Activated T-cell treated with anti-CD3 and anti-CD28 coated beads for 4 hours (primary cell): ENCODE results near the gene ZMAT2.
"Not testable (repeated sequence)": the region's sequence is repeated elsewhere in the genome, so short reads cannot be mapped to it uniquely, and the experiment has no call there.

ENCODE experiments used
- DNase-seq: peaks from one replicate; pipeline ENCODE4 v3.0.0-alpha.2; 2020

Gene ZMAT2, protein sequence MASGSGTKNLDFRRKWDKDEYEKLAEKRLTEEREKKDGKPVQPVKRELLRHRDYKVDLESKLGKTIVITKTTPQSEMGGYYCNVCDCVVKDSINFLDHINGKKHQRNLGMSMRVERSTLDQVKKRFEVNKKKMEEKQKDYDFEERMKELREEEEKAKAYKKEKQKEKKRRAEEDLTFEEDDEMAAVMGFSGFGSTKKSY

DNA sequence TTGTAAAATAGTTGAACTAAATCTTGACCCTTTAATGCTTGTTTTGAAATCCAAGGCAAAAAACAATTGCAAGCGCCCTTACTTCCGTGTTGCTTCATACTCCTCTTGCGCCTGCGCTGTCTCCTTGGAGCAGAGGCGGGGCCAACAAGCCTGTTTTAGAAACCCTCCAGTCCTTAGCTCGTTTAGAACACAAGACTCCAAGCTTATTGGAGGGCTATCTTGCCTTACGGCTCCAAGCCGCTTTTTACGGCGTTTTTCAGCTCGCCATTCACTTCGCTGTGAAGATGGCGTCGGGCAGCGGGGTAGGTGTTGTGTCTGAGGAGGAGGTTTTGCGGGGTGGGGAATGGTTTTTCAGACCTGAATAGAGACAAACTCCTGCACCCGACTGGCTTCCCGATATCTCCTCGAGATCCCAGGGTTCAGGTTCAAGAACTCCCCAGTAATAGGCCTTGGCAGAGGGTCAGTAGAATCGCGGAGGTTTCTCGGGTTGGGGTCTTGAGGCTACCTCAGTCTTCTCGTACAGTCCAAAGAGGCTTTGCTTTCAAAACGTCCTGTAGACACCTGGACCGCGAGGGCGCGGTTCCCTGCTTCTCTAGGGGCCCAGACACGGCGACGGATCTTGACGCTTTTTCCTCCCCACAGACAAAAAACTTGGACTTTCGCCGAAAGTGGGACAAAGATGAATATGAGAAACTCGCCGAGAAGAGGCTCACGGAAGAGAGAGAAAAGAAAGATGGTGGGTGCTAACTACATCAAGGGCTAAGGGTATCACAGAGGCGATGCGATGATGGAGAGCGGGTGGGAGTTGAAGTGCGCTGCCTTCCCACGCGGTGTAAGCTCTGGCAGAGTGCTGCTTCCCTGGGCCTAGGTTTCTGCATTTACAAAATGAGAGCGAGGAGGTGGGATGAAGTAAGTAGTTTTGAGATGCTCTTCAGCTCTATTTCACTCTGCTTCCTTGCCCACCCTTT lies at the start of gene ZMAT2:
Gene ZMAT2, plus strand, starts transcription at position 271 of the 968 bp plus-strand sequence. Its CDS starts 14 bp downstream, at position 285.
- peak; percentile 89 for DNase-seq

DNA sequence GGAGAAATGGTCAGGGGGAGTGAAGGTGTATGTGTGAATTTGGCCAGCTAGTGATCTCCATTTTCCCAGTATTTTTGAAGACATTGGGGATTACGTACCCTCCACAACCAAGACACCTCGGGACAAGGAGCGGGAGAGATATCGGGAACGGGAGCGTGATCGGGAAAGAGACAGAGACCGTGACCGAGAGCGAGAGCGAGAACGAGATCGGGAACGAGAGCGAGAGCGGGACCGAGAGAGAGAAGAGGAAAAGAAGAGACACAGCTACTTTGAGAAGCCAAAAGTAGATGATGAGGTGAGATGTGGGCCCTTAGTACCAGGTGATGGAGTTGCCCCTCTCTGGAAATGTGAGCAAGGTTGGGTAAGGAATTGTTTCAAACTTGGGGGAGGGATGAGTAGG lies 41.4 kb upstream of the ZMAT2 start:
- DNase-seq: no peak

DNA sequence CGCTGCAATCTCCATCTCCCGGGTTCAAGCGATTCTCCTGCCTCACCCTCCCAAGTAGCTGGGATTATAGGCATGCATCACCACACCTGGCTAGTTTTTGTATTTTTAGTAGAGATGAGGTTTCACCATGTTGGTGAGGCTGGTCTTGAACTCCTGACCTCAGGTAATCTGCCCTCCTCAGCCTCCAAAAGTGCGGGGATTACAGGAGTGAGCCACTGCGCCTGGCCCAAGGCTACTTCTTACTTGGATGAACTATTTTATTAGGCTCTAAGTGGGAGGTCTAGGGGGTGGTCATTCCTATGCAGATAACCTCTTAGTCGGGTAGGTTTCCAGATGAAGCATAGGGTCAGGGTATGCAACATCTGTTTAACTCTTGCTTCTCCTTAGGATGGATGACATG lies 39.9 kb upstream of the ZMAT2 start:
- DNase-seq: not testable (repeated sequence)

DNA sequence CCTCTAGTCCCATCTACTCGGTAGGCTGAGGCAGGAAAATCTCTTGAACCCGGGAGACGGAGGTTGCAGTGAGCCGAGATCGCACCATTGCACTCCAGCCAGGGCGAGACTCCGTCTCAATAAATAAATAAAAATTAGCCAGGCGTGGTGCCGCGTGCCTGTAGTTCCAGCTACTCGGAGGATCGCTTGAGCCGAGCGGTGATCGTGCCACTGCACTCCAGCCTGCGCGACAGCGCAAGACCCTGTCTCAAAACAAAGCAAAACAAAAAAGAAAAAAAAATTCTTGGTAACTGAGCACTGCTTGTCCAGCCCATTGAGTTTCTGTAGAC lies 36.3 kb upstream of the ZMAT2 start:
- DNase-seq: no peak

DNA sequence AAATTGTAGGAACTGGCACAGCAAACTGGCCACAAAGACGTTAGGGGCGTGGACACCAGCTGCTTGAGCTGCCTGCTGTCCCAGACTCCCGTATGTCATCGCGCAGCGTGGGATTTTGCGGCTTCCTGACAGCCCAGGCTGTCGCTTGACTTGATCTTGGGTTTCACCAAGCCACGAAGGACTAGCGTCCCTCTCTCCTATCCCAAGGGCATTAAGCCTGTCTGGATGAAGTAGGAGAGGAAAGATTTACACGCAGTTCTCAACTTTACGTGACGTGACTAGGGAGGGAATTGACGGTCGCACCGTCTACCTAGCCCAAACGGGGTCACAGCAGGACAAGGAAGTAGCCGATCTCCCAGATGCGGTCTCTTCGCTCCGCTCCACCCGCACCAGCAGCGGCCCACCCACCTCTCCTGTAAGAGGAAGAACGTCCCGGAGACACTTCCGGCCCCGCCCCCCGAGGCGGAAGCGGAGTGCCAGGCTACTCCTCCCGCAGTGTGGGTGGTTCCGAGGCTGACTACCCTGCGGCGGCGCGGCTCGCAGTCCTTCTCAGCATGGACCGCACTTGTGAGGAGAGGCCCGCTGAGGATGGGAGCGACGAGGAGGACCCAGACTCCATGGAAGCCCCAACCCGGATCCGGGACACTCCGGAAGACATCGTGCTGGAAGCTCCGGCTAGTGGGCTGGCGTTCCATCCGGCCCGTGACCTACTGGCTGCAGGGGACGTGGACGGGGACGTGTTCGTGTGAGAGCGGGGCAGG lies 35.7 kb upstream of the ZMAT2 start, which contains the start of gene WDR55:
Gene WDR55, plus strand, starts transcription at position 546 of the 761 bp plus-strand sequence. Its CDS starts 9 bp downstream, at position 555.
- DNase-seq: peak; percentile 94

DNA sequence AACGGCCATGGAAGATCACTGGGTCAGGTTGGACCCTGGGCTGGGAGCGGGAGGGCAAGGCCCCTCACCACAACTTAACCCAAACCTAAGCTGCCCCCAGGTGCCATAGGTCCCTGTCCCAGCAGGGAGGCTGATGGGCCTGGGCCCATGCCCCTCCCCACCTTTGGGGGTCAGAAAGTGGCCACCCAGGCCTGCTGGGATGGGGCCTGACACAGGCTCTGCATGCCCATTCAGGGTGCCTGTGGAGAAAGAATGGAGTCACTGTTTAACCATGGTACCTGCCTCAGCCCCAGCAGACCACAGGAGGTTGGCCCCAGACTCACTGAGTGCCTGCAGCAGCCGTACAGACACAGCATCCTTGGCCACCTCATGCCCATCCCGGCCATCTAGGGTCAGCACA lies 29.2 kb upstream of the ZMAT2 start:
- not testable (repeated sequence) for DNase-seq

DNA sequence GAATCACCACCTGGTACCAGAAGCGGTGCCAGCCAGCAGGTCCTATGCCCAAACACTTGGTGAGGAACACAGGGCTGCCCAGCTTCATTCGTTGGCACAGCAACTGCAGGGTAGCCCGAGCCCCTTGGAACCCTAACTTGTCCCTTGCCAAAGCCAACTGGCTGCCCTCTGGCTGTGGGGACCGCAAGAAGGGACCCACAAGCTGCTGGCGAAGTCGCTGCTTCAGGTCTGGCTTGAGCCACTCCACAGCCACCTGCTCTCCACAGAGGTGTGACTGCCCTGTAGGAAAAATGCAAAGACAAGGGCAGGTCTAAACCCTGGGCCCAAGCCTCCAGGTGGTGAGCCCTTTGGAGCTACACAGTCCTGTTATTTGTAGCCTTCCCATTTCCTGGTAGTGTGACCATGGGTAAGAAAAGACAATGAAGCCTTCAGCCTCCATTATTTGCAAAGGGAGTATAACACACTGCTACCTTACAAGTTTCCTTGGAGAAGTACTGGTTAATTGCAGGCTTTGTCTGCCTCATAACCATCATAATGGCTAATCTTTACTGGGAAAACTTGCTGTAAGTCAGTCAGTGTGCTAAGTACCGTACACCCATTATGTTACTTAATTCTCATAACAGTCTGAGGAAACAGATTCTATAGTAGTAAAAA lies 28.6 kb upstream of the ZMAT2 start:
- no peak for DNase-seq

DNA sequence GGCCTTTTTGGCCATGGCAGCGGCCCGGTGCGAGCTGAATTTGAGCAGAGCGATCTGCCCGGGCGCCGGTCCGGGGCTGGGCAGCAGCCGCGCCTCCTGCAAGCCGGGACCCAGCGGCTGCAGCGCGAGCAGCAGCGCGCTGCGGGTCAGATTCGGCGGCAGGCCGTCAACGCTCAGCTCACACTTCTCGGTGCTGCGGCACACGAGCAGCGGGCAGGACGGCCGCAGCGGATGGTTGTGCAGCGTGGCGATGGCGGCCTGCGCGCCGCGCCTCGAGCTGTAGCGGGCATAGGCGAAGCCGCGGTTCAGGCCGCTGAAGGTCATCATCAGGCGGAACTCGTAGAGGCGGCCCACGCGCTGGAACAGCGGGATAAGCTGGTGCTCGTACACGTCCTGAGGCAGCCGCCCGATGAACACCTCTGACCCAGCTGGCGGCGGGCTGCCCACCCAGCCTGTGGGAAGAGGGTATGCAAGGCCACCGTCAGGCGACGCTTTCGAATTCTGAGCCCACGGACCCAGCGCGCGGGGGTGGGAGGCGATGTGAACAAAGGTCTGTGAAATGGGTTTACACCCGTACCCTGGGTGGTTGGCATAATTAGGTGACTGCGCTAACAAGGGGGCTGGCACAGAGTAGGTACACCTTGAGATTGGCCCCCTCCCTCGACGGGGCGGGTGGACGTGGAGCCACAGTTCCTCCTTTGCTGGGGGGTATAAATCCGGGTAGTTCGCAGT lies 27.6 kb upstream of the ZMAT2 start:
- DNase-seq: no peak

DNA sequence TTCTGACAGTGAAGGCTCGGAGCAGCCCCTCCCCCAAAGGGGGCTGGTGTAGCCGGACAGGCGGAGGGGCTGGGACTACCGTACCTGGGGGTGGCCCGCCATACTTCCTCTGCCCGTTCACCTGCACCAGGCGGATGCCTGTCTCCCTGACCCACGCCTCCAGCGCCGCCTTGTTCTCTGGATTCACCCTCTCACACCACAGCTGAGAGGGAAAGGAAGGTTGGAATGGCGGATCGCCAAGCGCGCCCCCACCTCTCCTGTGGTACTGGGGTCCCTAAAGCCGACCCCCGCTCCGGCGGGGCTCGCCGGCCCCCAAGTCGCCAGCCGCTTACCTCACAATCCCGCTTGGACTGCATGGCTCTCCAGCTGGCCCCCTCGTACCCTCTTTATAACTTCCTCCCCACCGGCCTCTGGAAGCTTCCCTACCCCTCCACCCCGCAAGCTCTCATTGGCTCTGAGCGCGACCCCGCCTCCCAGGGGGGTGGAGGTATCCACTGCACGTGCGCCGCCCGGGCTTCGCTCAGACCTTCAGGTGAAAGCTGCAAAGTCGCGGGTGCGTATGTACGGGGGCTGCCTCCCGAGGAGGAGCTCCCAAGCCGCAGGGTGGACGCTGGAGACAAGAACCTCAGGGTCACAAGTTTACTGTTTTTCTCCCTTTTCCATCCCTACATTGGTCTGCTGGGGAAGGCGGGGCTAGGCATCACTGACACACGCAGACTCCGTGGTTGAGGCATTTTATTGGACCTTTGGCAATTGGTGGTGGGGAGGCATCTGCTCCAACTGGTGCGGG lies 26.9 kb upstream of the ZMAT2 start, which contains the start of gene DND1:
Gene DND1, minus strand, starts transcription at position 390 of the 790 bp plus-strand sequence. Its CDS starts 34 bp downstream, at position 356.
- no peak for DNase-seq

DNA sequence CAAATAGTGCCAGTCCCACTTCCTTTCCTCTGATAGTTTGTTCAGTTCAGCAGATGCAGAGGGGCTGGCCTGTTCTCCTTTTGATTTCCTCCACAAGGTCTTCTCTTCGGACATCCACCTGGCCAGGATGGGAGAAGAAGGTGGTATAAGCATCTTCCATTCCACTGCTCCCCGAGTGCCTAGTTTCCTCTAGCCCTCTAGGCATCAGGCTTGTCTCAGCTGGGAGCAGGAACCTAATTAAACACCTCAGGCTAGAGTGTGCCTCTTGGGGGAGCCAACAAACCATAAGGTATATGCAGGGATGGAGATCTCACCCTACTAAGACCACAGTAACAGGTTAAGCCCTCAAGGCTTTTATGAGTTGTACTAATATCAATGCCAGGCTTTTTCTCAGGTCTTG lies 26.0 kb upstream of the ZMAT2 start:
- DNase-seq: no peak

DNA sequence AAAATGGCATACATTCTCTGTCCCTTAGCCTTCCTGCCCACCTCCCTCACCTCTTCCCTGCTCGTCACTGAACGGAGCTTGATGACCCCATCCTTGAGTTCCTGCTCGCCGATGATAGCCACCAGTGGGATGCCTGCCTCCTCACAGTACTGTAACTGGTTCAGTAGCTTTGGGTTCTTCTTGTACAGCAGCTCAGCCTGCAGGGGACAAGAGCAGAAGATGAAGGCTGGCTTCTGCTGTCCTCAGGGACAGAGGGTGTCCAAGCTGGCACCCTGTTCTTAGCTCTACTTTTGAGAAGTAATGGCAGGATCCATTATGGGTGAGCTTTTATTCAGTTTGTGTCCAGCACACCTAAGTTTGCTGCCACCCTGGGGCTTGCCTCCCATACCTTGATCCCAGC lies 25.6 kb upstream of the ZMAT2 start:
- no peak for DNase-seq

DNA sequence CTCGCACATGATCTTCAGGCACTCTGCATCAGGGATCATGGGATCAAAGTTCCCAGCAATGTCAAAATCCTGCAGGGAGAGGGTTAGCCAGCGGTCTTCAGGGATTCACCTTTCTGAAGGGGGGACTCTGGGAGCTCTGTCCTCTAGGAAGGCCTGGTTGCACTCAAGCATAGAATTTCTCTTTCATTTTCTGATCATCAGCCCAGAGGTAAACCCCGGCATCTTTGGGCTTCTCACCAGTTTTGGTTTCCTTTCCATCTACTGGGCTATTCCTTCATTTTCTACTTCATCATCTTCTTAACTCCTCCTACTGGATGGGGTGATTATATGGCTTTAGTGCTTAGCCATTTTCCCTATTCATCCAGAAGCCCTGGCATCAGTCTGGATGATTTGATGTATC lies 22.3 kb upstream of the ZMAT2 start:
- DNase-seq: no peak

DNA sequence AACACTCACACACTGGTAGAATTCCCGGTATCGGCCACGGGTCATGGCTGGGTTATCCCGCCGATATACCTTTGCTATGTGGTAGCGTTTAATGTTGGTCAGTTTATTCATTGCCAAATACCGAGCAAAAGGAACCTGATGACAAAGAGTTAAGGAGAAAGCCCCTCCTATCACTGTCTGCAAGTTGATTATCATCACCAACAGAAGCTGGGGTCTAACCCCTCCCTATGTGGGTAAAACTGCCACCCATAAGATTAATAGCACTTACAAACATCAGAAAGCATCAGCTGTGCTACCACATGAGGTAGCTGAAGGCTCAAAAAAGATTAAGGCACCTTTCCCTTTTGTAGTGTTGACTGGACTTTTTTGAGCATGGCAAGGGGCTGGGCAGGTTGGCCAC lies 21.3 kb upstream of the ZMAT2 start:
- no peak for DNase-seq

DNA sequence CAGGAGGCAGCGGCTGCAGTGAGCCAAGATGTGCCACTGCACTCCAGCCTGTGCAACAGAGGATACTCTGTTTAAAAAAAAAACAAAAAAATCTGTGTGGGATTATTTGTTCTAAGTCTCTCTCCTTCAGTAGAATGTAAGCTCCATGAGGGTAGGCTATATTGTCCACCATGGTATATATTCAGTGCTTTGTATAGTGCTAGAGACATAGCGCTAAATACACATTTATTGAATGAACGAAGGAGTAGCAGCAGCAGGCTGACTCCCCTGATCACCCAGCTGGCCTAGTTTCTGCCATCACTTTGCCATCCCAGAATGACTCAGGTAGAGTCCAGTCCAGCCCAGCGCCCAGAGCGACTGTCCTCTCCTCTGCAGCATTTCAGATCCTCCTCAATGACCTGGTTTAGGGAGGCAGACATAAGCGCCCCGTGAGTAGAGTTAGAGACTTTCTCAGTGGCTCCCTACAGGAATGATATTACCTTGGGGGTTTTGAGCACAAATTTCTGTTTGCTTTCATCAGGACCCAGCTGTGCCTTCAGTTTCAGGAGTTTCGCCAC lies 9.8 kb upstream of the ZMAT2 start:
- no peak for DNase-seq

DNA sequence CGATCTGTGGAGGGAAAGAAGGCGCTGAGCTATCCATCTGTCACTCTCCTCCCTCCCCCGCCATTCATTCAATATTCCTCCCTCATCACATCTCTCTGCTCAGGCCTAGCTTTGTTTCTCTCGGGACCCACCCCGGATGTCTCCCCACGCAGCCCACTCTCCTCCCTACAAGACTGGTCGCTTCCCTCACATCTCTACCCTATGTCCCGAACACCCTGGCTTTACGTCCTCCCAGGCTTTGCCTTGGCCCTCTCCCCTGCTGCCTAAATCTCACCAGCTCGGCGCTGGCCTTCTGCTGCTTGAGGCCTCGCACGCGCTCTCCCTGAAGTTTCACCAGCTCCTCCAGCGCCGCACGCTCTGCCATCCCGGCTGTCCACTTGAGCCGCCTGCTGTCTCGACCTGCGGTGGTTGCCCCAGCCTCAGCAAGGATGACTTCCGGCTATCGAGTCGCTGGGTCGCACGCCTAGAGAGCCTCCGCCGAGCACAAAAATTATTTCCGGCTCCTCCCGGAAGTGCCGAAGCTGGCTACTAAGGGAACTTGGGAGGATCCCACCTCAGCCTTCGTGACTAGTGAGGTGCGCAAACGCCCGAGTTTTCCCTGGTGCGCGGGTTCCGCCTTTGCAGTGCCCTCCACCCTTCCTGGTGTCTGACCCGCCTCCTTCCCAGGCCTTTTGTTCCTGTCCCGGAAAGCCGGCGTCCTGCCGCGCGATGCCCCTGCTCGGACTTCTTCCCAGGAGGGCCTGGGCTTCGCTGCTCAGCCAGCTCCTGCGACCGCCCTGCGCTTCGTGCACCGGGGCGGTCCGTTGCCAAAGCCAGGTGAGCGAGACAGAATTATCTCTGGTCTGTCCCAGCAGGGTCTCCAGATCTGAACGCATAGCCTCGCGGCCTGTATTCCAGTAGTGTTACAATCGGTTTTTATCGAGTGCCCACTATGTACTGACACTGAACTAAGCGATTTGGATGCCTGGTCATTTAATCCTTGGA lies 9.0 kb upstream of the ZMAT2 start, which contains the start of the genes HARS1 and HARS2:
Gene HARS1, minus strand, starts transcription at position 430 of the 984 bp plus-strand sequence. Its CDS starts 66 bp downstream, at position 364.
Gene HARS2, plus strand, starts transcription at position 515 of the 984 bp plus-strand sequence. Its CDS starts 194 bp downstream, at position 709.
- DNase-seq: peak; percentile 69

DNA sequence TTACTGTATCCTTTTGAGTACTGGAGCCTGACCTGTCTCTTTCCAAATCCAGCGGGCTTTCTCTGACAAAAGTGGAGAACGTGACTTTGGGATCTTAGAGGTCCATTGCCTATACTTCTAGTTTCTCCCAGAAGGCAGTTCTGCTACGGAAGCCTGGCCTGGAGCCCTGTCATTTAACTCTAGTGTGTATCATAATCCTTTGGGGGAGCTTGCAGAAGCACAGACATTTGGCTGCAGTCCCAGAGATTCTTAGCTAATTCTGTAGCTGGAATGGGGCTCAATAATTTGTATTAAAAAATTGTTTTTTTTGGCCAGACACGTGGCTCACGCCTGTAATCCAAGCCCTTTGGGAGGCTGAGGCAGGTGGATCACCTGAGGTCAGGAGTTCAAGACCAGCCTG lies 6.0 kb upstream of the ZMAT2 start:
- no peak for DNase-seq

DNA sequence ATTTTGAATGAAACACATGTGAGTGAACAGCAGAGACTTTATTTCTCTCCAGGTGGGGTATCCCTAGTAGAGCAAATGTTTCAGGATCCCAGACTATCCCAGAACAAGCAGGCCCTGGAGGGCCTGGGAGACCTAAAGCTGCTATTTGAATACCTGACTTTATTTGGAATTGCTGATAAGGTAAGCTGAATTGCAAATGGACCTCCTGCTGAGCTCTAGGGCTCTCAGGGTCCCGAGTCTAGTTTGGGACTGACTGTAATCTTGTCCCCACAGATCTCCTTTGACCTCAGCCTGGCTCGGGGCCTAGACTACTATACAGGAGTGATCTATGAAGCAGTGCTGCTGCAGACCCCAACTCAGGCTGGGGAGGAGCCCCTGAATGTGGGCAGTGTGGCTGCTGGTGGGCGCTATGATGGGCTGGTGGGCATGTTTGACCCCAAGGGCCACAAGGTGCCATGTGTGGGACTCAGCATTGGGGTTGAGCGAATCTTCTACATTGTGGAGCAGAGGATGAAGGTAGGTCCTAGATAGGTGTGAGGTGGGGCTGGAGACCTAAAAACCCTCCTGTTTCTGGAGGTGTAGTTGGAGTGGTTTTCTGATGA lies 3.3 kb upstream of the ZMAT2 start:
- DNase-seq: no peak

DNA sequence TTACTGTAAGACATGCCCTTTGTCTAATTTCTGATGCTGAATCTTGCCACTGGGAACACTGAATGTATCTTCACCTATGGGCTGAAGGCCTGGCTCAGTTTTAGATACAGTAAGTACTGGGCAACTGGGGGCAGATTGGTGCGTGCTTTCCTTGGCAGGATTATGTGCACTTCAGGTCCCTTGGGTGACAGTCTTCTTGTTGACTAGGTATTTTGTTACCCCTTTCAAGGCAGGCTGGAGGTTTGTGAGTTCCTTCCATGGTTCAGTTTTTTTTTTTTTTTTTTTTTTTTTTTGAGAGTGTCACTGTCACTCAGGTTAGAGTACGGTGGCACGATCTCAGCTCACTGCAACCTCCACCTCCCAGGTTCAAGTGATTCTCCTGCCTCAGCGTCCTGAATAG lies 7.6 kb downstream of the ZMAT2 start:
- DNase-seq: no peak

DNA sequence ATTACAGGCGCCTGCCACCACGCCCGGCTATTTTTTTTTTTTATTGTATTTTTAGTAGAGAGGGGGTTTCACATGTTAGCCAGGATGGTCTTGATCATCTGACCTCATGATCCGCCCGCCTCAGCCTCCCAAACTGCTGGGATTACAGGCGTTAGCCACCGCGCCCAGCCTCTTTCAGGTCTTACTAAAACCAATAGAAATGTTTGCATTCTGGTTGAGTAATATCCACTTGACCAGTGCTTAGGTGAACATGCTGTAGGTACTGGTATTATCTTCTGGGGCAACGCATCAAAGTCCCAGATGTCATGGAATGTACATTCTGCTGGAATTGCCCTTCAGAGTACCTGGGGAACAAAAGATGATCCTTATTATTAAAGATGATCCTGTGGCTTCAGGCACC lies 8.5 kb downstream of the ZMAT2 start:
- DNase-seq: not testable (repeated sequence)
